AG04450 (cell line): ENCODE results near the gene PPIL1. TPM values are rescaled to one million over a fixed set of nuclear protein-coding genes. Genes with fewer than 3 reads are reported as not detected.

Source experiments
- CTCF ChIA-PET: fragments of 300-600, 350-600 bp; formaldehyde crosslinking; extraction: SDS; loops from one replicate; lab custom pipeline; 2022; ENCODE audit warnings: antibody characterized with exemption, inconsistent platforms; lab: Charles Lee
- POLR2A ChIA-PET: fragments of 350-600 bp; formaldehyde crosslinking; extraction: SDS; loops from one replicate; lab custom pipeline; 2021; ENCODE audit warnings: antibody characterized with exemption, inconsistent platforms; lab: Yijun Ruan, JAX
- DNase-seq: peaks from one replicate; pipeline ENCODE4 v3.0.0-alpha.2; 2011; ENCODE audit warnings: low read depth, low spot score
- H3K27ac ChIP-seq: one replicate; pipeline ENCODE4 v1.5.1; 2012; ENCODE audit warnings: low read depth, low read length, control low read depth
- H3K27me3 ChIP-seq: one replicate; pipeline ENCODE4 v1.6.0; 2012; ENCODE audit warnings: low read length; ENCODE audit not compliant: control insufficient read depth, insufficient read depth
- H3K4me3 ChIP-seq: 2 replicates; pipeline ENCODE4 v1.5.1; 2011; ENCODE audit warnings: mild to moderate bottlenecking, low read depth, low read length, control low read depth
- H3K9me3 ChIP-seq: 2 replicates; pipeline ENCODE4 v1.5.1; 2012; ENCODE audit warnings: low read length; ENCODE audit not compliant: control insufficient read depth, insufficient read depth
- CTCF ChIP-seq: IDR thresholded peaks from 2 replicates; pipeline ENCODE4 v1.5.1; 2011; ENCODE audit warnings: low read depth, low read length, control low read depth, inconsistent platforms
- polyA plus RNA-seq: library from polyadenylated mRNA; depleted of rRNA; stranded (reverse); fragments of >200 nt; gene quantifications from 2 replicates; pipeline ENCODE4 v1.2.3, GENCODE V29; 2011

PPIL1 gene
- polyA plus RNA-seq, 1 experiment: 40.7 TPM

- peak overlapping the region; percentile 68 for H3K27ac ChIP-seq
These were observed 22.0 kb downstream of the PPIL1 start for GRCh38 chr6:36852481-36853147.

DNA sequence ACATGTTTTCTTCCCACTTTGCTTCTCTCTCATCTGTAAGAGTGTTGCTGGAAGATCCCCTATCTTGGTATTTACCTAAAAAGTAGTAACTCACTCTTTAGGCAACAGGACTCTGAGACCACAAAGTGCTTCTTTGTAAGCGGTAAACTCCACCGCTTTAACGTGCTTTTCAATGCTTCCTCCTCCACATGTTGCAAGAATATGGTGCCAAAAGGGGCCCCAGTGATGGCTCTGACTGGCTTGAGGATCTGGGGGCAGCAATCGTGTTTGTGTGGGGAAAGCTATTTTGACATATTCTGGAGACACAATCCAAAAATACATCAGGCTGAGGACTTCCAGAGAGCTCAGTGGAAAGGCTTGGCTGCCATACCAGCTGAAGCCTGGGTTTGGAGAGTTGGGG lies 23.0 kb downstream of the PPIL1 start:
- H3K27me3 ChIP-seq: no peaks in the 10 kb centered on the region
- peaks cover 8% of the 10 kb centered on the region for H3K9me3 ChIP-seq
- ChIA-PET POLR2A (no interaction called here), CTCF (interaction anchor here (0.6 to 6.2 kb wide), 18 partner anchors 8 to 318 kb away, joined by 3 to 57 read pairs (median 6); partner anchors contain the start of genes C6orf89, PIM1 and PPIL1)
- peak overlapping the region; percentile 31 for H3K27ac ChIP-seq
- DNase-seq: no peak
- H3K4me3 ChIP-seq: no peak overlapping the region
- TF ChIP-seq CTCF: no peak

More at GRCh38 chr6:36852481-36853147, 22.0 kb downstream of the PPIL1 start:
- H3K4me3 ChIP-seq: no peak overlapping the region
- DNase-seq: no peak
- H3K9me3 ChIP-seq: peaks cover 8% of the 10 kb centered on the region
- TF ChIP-seq CTCF: 0 out of 2 replicates have a peak, but pooled peaks have one; percentile 5
- H3K27me3 ChIP-seq: no peaks in the 10 kb centered on the region
- ChIA-PET CTCF (interaction anchor here (0.7 to 6.2 kb wide), 18 partner anchors 8 to 358 kb away, joined by 3 to 57 read pairs (median 6); partner anchors contain the start of genes C6orf89 and PPIL1), POLR2A (interaction anchor here (0.6 to 1.4 kb wide), 3 partner anchors 12 to 131 kb away, joined by 3 to 4 read pairs (median 3); no protein-coding TSS in a partner anchor)

DNA sequence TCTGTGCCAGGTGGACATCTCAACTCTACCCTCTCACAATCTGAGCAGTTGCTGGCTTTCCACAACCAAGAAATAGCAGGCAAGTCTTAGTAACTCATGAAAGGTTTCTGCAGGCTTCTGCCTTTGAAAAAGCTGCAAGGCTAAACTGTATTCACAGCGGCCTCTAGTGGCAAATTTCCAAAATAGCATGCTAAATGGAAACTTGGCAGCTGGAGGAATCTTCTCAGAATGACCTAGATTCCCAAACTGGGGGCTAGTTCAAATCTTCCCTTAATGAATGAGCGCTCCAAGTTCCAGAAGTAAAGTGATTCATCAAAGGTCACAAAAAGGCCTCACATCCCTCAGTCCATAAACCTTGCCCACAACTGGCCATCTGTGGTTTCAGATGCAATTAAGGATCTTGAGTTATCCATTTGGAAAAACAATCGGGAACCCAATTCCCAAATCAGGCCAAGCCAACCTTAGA lies 23.4 kb downstream of the PPIL1 start:
- ChIA-PET POLR2A (no interaction called here), CTCF (interaction anchor here (0.6 to 6.2 kb wide), 13 partner anchors 9 to 319 kb away, joined by 3 to 57 read pairs (median 6); partner anchors contain the start of genes PIM1 and PPIL1)
- Histone ChIP-seq H3K27ac (peak overlapping the region; percentile 31), H3K4me3 (no peak overlapping the region), H3K27me3 (no peaks in the 10 kb centered on the region), H3K9me3 (peaks cover 8% of the 10 kb centered on the region)
- DNase-seq: peak; percentile 21
- peak; percentile 72 for TF ChIP-seq CTCF

DNA sequence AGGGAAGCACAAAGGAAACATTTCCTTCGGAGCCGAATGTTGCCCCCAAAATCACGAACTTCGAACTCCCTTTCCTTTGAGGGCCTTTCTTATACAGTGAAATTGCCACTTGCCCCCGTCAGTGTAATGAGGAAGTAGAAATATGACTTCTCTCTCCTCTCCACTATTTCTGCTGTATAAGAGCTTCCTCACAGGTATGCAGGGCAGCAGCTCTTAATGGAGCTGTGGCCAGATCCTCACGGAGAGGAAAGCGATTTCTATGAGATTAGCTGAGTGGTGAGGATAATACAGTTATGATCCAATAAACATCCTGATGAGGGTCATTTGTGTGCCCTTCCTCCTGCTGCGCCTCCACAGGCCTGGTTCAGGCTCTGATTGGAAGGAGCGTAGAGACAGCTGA lies 24.6 kb downstream of the PPIL1 start:
- POLR2A ChIA-PET: no interaction called here
- H3K27ac ChIP-seq: no peak overlapping the region
- CTCF ChIA-PET: interaction anchor here (1.1 to 6.2 kb wide), 5 partner anchors 16 to 130 kb away, joined by 3 to 57 read pairs (median 6); no protein-coding TSS in a partner anchor
- no peak for TF ChIP-seq CTCF
- no peaks in the 10 kb centered on the region for H3K27me3 ChIP-seq
- peaks cover 8% of the 10 kb centered on the region for H3K9me3 ChIP-seq
- no peak overlapping the region for H3K4me3 ChIP-seq
- DNase-seq: no peak
